WTC11 (cell line): ENCODE data around the gene PREX1. TPM values are rescaled to one million over a fixed set of nuclear protein-coding genes. Genes with fewer than 3 reads are reported as not detected.

Source experiments
- ATAC-seq: fragments of 200-7000 bp; cut with Tn5 transposase; 2 replicates; pipeline ENCODE4 v1.10.0; 2021; ENCODE audit warnings: mild to moderate bottlenecking, moderate library complexity
- CTCF ChIA-PET: fragments of 300-600 bp; sonication (Branson Sonifier 250); formaldehyde crosslinking; loops from one replicate; lab custom pipeline; 2021; ENCODE audit warnings: antibody characterized with exemption; lab: Charles Lee
- POLR2A ChIA-PET: fragments of 350-600 bp; sonication (Branson Sonifier 250); formaldehyde crosslinking; loops from one replicate; lab custom pipeline; 2021; ENCODE audit warnings: antibody characterized with exemption; lab: Charles Lee
- DNase-seq: peaks from one replicate; pipeline ENCODE4 v3.0.0; 2021; ENCODE audit warnings: low spot score
- H3K27ac Mint-ChIP-seq: 2 replicates; pipeline ENCODE4 v1.8.0; 2021; ENCODE audit warnings: mixed read lengths
- H3K27me3 Mint-ChIP-seq: 2 replicates; pipeline ENCODE4 v1.8.0; 2021; ENCODE audit warnings: low read depth, mild to moderate bottlenecking, moderate library complexity, mixed read lengths
- H3K36me3 Mint-ChIP-seq: 2 replicates; pipeline ENCODE4 v1.8.0; 2021; ENCODE audit warnings: mixed read lengths
- H3K4me1 Mint-ChIP-seq: 2 replicates; pipeline ENCODE4 v1.8.0; 2022; ENCODE audit warnings: mixed read lengths
- H3K4me3 Mint-ChIP-seq: 2 replicates; pipeline ENCODE4 v1.8.0; 2021; ENCODE audit warnings: mild to moderate bottlenecking, moderate library complexity, mixed read lengths
- H3K9me3 Mint-ChIP-seq: 2 replicates; pipeline ENCODE4 v1.8.0; 2021; ENCODE audit warnings: mixed read lengths
- AFF4 ChIP-seq: sonication (generic); formaldehyde crosslinking; IDR thresholded peaks from 2 replicates; pipeline ENCODE4 v1.8.1; 2023; ENCODE audit warnings: mild to moderate bottlenecking, missing genetic modification reagents, borderline replicate concordance
- ARID4B ChIP-seq: sonication (generic); formaldehyde crosslinking; IDR thresholded peaks from 2 replicates; pipeline ENCODE4 v1.8.0; 2023; ENCODE audit warnings: missing genetic modification reagents, mild to moderate bottlenecking, borderline replicate concordance
- CDX4 ChIP-seq: fragments of 250-450 bp; sonication (Bioruptor Pico); IDR thresholded peaks from 2 replicates; pipeline ENCODE4 v1.9.0; 2021; ENCODE audit warnings: moderate library complexity, mild to moderate bottlenecking, inconsistent platforms, borderline replicate concordance
- CREB1 ChIP-seq: sonication (generic); formaldehyde crosslinking; IDR thresholded peaks from 2 replicates; pipeline ENCODE4 v1.8.0; 2023; ENCODE audit warnings: mild to moderate bottlenecking, missing genetic modification reagents
- CTCF ChIP-seq: fragments of 200-600 bp; IDR thresholded peaks from 2 replicates; pipeline ENCODE4 v1.8.0; 2022; ENCODE audit warnings: antibody characterized with exemption
- E2F4 ChIP-seq: sonication (generic); formaldehyde crosslinking; IDR thresholded peaks from 2 replicates; pipeline ENCODE4 v1.8.1; 2022; ENCODE audit warnings: low read depth, mild to moderate bottlenecking, moderate library complexity, missing genetic modification reagents, borderline replicate concordance
- ELF4 ChIP-seq: sonication (generic); formaldehyde crosslinking; IDR thresholded peaks from 2 replicates; pipeline ENCODE4 v1.8.1; 2022; ENCODE audit warnings: low read depth, mild to moderate bottlenecking, moderate library complexity, missing genetic modification reagents
- EMX1 ChIP-seq: fragments of 250-450 bp; sonication (Bioruptor Pico); IDR thresholded peaks from 2 replicates; pipeline ENCODE4 v1.8.0; 2021; ENCODE audit warnings: mild to moderate bottlenecking
- ERG ChIP-seq: fragments of 250-450 bp; sonication (Bioruptor Pico); IDR thresholded peaks from 2 replicates; pipeline ENCODE4 v1.8.0; 2021; ENCODE audit warnings: mild to moderate bottlenecking
- JAZF1 ChIP-seq: fragments of 250-450 bp; sonication (Bioruptor Pico); IDR thresholded peaks from 2 replicates; pipeline ENCODE4 v1.9.0; 2021; ENCODE audit warnings: moderate library complexity, mild to moderate bottlenecking, inconsistent platforms
- JUN ChIP-seq: sonication (generic); formaldehyde crosslinking; IDR thresholded peaks from 2 replicates; pipeline ENCODE4 v1.8.0; 2023; ENCODE audit warnings: mild to moderate bottlenecking, missing genetic modification reagents
- RORB ChIP-seq: fragments of 250-450 bp; sonication (Bioruptor Pico); IDR thresholded peaks from 2 replicates; pipeline ENCODE4 v1.9.0; 2021; ENCODE audit warnings: mild to moderate bottlenecking
- ZNF396 ChIP-seq: fragments of 250-450 bp; sonication (Bioruptor Pico); IDR thresholded peaks from 2 replicates; pipeline ENCODE4 v1.8.0; 2021; ENCODE audit warnings: mild to moderate bottlenecking, moderate library complexity, borderline replicate concordance
- ZNF423 ChIP-seq: fragments of 250-450 bp; sonication (Bioruptor Pico); IDR thresholded peaks from 2 replicates; pipeline ENCODE4 v2.1.2; 2022; ENCODE audit warnings: mild to moderate bottlenecking, moderate library complexity
- total RNA-seq: library from RNA; stranded (reverse); gene quantifications from 3 replicates; pipeline ENCODE4 v1.2.3, GENCODE V29; 2021

PREX1 gene
- total RNA-seq, 1 experiment from 2014 or later: 17.3 TPM

GRCh38 chr20:48849779-48850178, 22.0 kb upstream of the PREX1 start:
- H3K9me3 Mint-ChIP-seq: peaks cover 4% of the 10 kb centered on the region
- DNase-seq (no peak), ATAC-seq (no peak)
- H3K4me1 Mint-ChIP-seq: peaks cover 19% of the 10 kb centered on the region
- POLR2A ChIA-PET: no interaction called here
- CTCF ChIA-PET: interaction anchor here (0.8 to 2.0 kb wide), 2 partner anchors 55 to 193 kb away, joined by 3 to 15 read pairs; no protein-coding TSS in a partner anchor
- H3K4me3 Mint-ChIP-seq: no peak overlapping the region
- no peaks in the 10 kb centered on the region for H3K27me3 Mint-ChIP-seq
- TF ChIP-seq ZNF396 (no peak), RORB (CRISPR knock-in tag) (no peak), EMX1 (no peak), CTCF (no peak), AFF4 (CRISPR knock-in tag) (no peak), ELF4 (CRISPR knock-in tag) (no peak), E2F4 (CRISPR knock-in tag) (no peak), CDX4 (CRISPR knock-in tag) (no peak), JUN (CRISPR knock-in tag) (no peak), CREB1 (no peak), JAZF1 (CRISPR knock-in tag) (no peak), ARID4B (CRISPR knock-in tag) (no peak), ZNF423 (CRISPR knock-in tag) (no peak), ERG (CRISPR knock-in tag) (no peak)
- no peak overlapping the region for H3K27ac Mint-ChIP-seq
- H3K36me3 Mint-ChIP-seq: no peaks in the 10 kb centered on the region
